Cardiac fibroblast (primary cell): ENCODE data around the gene LRRN4.
A peak's percentile ranks its signal among the peaks of the same experiment; 100 is the strongest.
"Not testable (repeated sequence)": the region's sequence is repeated elsewhere in the genome, so short reads cannot be mapped to it uniquely, and the experiment has no call there.

Experiments used
- DNase-seq, 2 donors: peaks; one replicate each; pipeline versions ENCODE4 v3.0.0 to v3.0.0-alpha.2; 2010; ENCODE audit warnings: low read depth in 2 of 2
- H3K4me3 ChIP-seq, 2 donors: replicated peaks in 1 of 2; 1 replicate in 1 of 2; 2 replicates in 1 of 2; pipeline ENCODE4 v1.5.1; 2011; ENCODE audit warnings: low read depth in 2 of 2, low read length in 2 of 2, mild to moderate bottlenecking in 2 of 2, moderate library complexity in 1 of 2
- TF ChIP-seq, protein P1 (sequence below): IDR thresholded peaks from one replicate; pipeline ENCODE4 v1.5.1; 2011; ENCODE audit warnings: low read depth, mild to moderate bottlenecking, low read length, inconsistent platforms

LRRN4 gene

DNA sequence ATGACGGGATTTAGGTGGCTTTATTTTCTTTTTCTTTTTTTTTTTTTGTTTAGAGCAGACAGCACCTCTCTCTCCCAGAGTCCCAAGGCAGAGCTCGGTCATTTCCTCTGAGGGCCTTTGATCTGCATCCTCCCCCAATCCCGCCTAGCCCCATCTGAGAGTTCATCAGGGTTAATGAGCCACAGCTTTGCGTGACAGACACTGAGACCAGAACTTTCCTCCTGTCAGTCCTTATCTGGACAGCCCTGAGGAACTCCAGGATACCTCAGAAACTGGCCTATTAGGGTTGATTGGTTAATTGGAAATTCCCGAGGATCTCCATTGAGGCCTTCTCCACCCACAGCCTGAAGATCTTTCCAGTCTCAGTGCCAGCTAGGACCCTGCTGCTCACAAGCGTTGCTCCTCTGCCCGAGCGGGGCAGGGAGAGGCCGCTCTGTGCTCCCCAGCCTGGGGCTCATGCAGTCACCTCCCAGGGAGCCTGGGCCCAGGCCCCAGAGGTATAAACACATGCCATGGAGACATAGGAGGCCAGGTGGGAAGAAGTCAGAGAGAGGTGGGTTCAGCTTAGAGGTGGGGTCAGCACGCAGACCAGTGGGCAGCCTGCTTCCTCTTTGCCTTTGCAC lies 1.4 kb upstream of the LRRN4 start:
- no peak for DNase-seq
- TF ChIP-seq, protein P1, sequence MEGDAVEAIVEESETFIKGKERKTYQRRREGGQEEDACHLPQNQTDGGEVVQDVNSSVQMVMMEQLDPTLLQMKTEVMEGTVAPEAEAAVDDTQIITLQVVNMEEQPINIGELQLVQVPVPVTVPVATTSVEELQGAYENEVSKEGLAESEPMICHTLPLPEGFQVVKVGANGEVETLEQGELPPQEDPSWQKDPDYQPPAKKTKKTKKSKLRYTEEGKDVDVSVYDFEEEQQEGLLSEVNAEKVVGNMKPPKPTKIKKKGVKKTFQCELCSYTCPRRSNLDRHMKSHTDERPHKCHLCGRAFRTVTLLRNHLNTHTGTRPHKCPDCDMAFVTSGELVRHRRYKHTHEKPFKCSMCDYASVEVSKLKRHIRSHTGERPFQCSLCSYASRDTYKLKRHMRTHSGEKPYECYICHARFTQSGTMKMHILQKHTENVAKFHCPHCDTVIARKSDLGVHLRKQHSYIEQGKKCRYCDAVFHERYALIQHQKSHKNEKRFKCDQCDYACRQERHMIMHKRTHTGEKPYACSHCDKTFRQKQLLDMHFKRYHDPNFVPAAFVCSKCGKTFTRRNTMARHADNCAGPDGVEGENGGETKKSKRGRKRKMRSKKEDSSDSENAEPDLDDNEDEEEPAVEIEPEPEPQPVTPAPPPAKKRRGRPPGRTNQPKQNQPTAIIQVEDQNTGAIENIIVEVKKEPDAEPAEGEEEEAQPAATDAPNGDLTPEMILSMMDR = no peak
- H3K4me3 ChIP-seq = no peak overlapping the region

DNA sequence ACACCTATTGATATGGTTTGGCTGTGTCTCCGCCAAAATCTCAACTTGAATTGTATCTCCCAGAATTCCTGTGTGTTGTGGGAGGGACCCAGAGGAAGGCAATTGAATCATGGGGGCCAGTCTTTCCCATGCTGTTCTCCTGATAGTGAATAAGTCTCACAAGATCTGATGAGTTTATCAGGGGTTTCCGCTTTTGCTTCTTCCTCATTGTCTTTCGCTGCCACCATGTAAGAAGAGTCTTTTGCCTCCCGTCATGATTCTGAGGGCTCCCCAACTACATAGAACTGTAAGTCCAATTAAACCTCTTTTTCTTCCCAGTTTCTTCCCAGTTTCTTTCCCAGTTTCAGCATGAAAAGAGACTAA lies 810 bp upstream of the LRRN4 start:
- DNase-seq = peak in 1 of 2 donors; percentile 5
- H3K4me3 ChIP-seq = not testable (repeated sequence)

DNA sequence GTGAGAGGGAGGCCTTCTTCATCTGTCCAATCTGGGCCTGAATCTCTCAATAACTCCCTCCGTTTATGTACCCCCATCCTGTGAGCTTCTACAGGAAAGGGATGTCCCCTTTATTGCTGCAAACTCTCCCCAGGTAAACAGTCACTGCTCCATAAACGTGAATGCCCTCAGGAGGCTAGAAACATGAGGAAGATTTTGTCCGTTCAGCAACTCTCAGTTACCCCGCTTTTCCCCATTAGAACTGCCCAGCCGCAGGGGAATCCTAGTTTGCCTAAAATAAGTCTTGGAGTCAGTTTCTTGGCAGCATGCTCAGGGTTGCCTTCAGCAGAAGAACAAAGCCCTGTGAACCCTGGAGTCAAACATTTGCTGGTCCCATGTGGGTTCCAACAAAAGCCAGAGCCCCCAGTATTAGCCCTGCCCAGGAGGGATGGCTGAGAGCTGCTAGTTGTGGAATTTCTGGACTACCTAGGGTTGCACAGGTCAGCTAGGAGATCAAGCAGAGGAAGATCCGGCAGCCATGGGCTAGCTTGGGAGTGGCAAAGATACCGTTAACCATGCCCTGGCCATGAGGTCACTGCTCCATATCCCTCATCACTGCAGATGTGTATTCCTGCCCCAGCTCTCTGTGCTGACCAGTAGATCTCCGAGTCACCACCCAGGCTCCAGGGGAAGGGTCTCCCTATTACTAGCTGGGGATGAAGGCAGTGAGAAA lies 640 bp downstream of the LRRN4 start:
- no peak overlapping the region for H3K4me3 ChIP-seq
- TF ChIP-seq, protein P1 = no peak
- DNase-seq = no peak

DNA sequence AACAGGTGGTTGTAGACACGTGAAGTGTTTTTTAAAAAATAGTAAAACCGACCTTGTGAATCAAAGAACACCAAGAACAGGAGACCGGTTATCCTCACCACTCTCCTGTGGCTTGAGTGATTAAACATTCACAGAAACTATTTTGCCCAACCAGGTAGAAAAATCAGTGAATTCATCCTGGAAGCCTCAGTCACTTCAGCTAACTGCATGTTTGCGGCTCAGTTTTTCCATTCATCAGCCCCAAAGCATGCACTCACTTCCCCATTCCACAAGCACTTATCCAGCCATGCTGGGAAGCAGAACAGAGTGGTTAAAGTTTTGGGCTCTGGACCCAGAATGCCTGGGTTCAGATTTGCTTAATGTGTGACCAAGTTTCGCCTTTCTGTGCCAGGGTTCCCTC lies 2.4 kb downstream of the LRRN4 start:
- TF ChIP-seq, protein P1 = no peak
- DNase-seq = peak; percentile 45 to 71
- no peak overlapping the region for H3K4me3 ChIP-seq

DNA sequence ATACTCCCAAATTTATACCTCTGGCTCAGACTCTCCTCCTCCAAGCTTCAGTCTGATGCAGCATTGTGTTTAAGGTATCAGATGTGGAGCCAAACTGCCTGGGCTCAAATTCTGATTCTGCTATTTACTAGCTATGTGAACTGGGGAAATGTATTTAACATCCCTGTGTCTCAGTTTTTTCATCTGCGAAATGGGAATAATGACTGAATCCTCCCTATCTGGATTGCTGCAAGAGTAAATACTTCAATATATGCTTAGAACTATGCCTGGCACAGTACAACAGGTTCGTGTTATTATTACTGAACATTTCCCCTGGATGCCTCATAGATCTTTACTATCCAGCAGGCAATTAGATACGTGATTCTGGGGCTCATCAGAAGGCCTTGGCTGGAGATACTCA lies 5.5 kb downstream of the LRRN4 start:
- TF ChIP-seq, protein P1 = no peak
- H3K4me3 ChIP-seq = no peak overlapping the region
- DNase-seq = no peak

DNA sequence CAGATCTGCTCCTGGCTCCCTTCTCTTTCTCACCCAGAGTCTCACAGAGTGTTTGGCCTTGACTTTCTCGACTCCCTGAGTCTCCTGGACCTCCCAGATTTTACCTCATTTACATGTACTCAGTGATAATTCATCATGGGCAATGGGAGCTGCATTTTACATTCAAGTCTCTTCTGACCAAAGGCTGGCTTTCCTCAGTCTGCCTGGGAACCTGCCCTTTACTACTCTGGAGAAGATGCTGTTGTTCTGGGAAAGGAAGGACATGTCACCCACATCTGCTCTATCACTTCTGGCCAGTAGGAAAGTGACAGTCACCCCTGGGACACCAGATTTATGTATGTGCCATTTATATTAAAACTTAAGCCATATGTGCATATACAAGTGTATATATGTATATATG lies 7.4 kb downstream of the LRRN4 start:
- no peak overlapping the region for H3K4me3 ChIP-seq
- no peak for DNase-seq
- TF ChIP-seq, protein P1 = no peak

DNA sequence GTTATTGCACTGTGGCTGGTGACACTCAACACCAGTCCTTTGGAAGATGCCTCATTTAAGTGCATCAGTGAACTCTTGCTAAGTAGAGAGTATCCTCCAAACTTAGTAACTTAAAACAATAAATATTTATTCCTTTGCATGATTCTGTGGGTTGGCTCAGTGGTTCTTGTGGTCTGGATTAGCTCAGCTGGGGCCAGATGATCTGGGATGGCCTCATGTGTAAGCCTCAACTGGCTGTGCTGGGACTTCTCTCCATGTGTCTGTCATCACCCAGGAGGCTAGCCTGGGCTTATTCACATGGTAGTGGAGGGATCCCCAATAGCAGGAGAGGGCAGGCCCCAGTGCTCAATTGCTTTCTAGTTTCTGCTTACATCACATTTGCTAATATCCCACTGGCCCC lies 8.3 kb downstream of the LRRN4 start:
- H3K4me3 ChIP-seq = no peak overlapping the region
- peak in 1 of 2 donors; percentile 28 for DNase-seq
- TF ChIP-seq, protein P1 = no peak
